Activated gamma-delta T cell treated with anti-CD3 and anti-CD28 coated beads, Interleukin-2, amount 50 U/mL, for 16 hours (primary cell): ENCODE results near the gene MEIS1.

Experiments
- DNase-seq: peaks from one replicate; pipeline ENCODE4 v3.0.0-alpha.2; 2020; ENCODE audit warnings: low read depth

Gene MEIS1

GRCh38 chr2:66580166-66581049 lies 145.5 kb downstream of the MEIS1 start:
- no peak for DNase-seq

- DNase-seq, result no peak
These were observed 146.6 kb downstream of the MEIS1 start for GRCh38 chr2:66581339-66582103.

DNA sequence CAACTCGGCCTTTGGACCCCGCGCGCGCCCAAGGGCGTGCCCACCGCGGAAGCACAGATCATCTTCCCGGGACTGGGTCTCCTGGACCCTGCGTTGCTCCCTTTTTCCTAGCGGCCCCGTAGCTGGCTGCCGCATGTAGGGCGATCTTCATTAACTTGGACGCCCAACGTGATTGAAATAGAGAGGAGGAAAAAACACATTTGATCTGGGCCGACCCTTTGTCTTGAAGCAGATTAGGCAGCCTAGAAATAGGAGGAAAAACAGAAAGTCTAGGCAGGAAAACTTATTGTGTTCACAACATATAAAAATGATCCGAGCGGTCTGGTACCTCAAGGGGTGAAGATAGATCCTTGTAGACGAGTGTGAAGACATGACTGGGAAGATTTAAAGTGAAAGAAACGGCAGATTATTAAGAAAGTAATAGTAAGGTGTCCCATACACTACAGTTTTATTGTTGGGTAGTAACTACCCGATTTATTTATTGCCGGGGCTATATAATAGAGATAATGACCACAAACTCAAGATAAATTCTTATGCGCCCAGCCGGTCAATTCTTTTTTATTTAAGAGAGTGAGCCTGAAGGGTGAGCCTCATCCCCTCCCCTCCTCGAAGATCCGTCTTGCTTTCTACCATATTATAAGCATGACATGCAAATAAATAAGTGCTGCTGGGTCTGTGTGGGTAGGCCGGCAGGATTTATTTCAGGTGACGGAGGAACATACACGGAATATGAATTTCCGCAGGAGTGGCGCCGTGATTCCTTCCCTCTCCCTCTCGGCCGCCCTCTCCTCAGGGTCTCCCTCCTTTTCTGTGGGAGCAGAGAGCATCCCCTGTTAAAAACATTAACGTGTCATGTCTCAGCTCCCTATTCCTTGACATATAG lies 147.4 kb downstream of the MEIS1 start:
- DNase-seq, result no peak

- no peak for DNase-seq
These were observed 148.3 kb downstream of the MEIS1 start for GRCh38 chr2:66582987-66583880.

DNA sequence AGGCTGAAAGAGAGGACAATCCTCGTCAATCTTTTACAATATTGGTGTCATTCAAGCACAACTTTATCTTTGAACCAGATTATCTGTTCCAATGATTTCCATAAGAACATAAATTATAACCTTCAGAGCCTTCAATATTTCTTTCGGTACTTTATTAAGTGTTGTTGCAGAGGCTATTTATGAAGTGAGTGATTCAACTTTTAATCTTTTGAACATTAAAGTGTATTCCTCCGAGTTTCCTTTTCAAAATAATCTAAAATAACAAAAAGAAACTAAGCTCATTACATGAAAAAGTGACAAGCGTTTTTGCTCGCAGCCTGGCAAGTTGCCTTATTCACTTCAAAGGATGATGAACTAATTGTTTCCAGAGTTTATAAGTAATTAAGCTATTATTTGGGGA lies 149.0 kb downstream of the MEIS1 start:
- no peak for DNase-seq

GRCh38 chr2:66585587-66585986 lies 150.7 kb downstream of the MEIS1 start:
- DNase-seq, result no peak

- no peak for DNase-seq
These were observed 152.3 kb downstream of the MEIS1 start for GRCh38 chr2:66587216-66587615.

- no peak for DNase-seq
These were observed 159.1 kb downstream of the MEIS1 start for GRCh38 chr2:66594001-66594400.

DNA sequence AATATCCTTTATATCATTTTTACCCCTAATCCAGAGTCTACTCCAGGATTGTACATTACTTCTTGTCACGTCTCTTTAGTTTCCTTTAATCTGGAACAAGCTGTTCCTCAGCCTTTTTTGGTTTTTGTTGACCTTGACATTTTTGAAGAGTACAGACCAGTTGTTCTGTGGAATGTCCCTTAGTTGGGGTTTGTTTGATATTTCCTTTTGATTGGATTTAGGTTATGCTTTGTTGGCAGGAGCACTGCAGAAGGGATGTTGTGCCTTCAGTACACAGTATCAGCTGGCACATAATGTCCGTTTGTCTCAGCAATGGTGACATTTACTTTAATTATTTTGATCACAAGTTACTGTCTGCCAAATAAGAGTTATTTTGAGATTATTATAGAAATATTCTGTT lies 160.6 kb downstream of the MEIS1 start:
- DNase-seq, result no peak

- DNase-seq, result no peak
These were observed 161.3 kb downstream of the MEIS1 start for GRCh38 chr2:66596256-66596655.

GRCh38 chr2:66601624-66602023 lies 166.7 kb downstream of the MEIS1 start:
- DNase-seq, result no peak

GRCh38 chr2:66602341-66602740 lies 167.4 kb downstream of the MEIS1 start:
- no peak for DNase-seq

GRCh38 chr2:66604326-66604725 lies 169.4 kb downstream of the MEIS1 start:
- no peak for DNase-seq

GRCh38 chr2:66604976-66605375 lies 170.1 kb downstream of the MEIS1 start:
- no peak for DNase-seq

- DNase-seq, result no peak
These were observed 172.2 kb downstream of the MEIS1 start for GRCh38 chr2:66607152-66607551.
